Measurements from ENCODE around the gene ZBTB8OS.
A peak's percentile ranks its signal among the peaks of the same experiment; 100 is the strongest.
"Not testable (repeated sequence)": the region's sequence is repeated elsewhere in the genome, so short reads cannot be mapped to it uniquely, and the experiment has no call there.

ZBTB8OS gene

GRCh38 chr1:32668716-32669115 lies 18.4 kb upstream of the ZBTB8OS start:
- H3K9me3 Mint-ChIP-seq; H3K4me3 Mint-ChIP-seq; H3K27me3 Mint-ChIP-seq (ENCODE audit: low read depth); H3K27ac Mint-ChIP-seq: not testable (repeated sequence)
- peaks cover 51% of the 10 kb centered on the region for H3K36me3 Mint-ChIP-seq (ENCODE audit: low read depth)
- peaks cover 14% of the 10 kb centered on the region for H3K4me1 Mint-ChIP-seq (ENCODE audit: low read depth)

- no peaks in the 10 kb centered on the region for H3K27me3 Mint-ChIP-seq (ENCODE audit: low read depth)
- no peaks in the 10 kb centered on the region for H3K9me3 Mint-ChIP-seq
- H3K4me3 Mint-ChIP-seq, result no peak overlapping the region
- peaks cover 42% of the 10 kb centered on the region for H3K36me3 Mint-ChIP-seq (ENCODE audit: low read depth)
- H3K4me1 Mint-ChIP-seq (ENCODE audit: low read depth), result peaks cover 11% of the 10 kb centered on the region
- no peak overlapping the region for H3K27ac Mint-ChIP-seq
Observed at GRCh38 chr1:32666901-32667566, 16.7 kb upstream of the ZBTB8OS start.

- no peaks in the 10 kb centered on the region for H3K27me3 Mint-ChIP-seq (ENCODE audit: low read depth)
- H3K4me3 Mint-ChIP-seq, result no peak overlapping the region
- H3K4me1 Mint-ChIP-seq (ENCODE audit: low read depth), result peaks cover 11% of the 10 kb centered on the region
- H3K27ac Mint-ChIP-seq, result no peak overlapping the region
- H3K36me3 Mint-ChIP-seq (ENCODE audit: low read depth), result peaks cover 46% of the 10 kb centered on the region
- H3K9me3 Mint-ChIP-seq, result no peaks in the 10 kb centered on the region
Observed at GRCh38 chr1:32665915-32666314, 15.6 kb upstream of the ZBTB8OS start.

GRCh38 chr1:32659581-32659980 lies 9.2 kb upstream of the ZBTB8OS start:
- Mint-ChIP-seq H3K27me3 (ENCODE audit: low read depth) (no peaks in the 10 kb centered on the region), H3K4me3 (no peak overlapping the region), H3K4me1 (ENCODE audit: low read depth) (peaks cover 27% of the 10 kb centered on the region), H3K9me3 (no peaks in the 10 kb centered on the region), H3K36me3 (ENCODE audit: low read depth) (peaks cover 56% of the 10 kb centered on the region), H3K27ac (no peak overlapping the region)

GRCh38 chr1:32652244-32652962 lies 2.1 kb upstream of the ZBTB8OS start:
- peaks cover 48% of the 10 kb centered on the region for H3K36me3 Mint-ChIP-seq (ENCODE audit: low read depth)
- peak overlapping the region; percentile 98 for H3K27ac Mint-ChIP-seq
- H3K27me3 Mint-ChIP-seq (ENCODE audit: low read depth), result no peaks in the 10 kb centered on the region
- peaks cover 47% of the 10 kb centered on the region for H3K4me1 Mint-ChIP-seq (ENCODE audit: low read depth)
- no peaks in the 10 kb centered on the region for H3K9me3 Mint-ChIP-seq
- H3K4me3 Mint-ChIP-seq, result peak overlapping the region; percentile 90

GRCh38 chr1:32651461-32652073 lies 1.2 kb upstream of the ZBTB8OS start:
- Mint-ChIP-seq H3K4me1 (ENCODE audit: low read depth) (peaks cover 44% of the 10 kb centered on the region), H3K36me3 (ENCODE audit: low read depth) (peaks cover 44% of the 10 kb centered on the region), H3K27me3 (ENCODE audit: low read depth) (no peaks in the 10 kb centered on the region), H3K4me3 (peak overlapping the region; percentile 90), H3K27ac (peak overlapping the region; percentile 98), H3K9me3 (no peaks in the 10 kb centered on the region)

- Mint-ChIP-seq H3K4me3 (peak within 1 kb of the TSS; percentile 90), H3K36me3 (ENCODE audit: low read depth) (peaks cover 42% of the 10 kb centered on the region), H3K27ac (peak within 1 kb of the TSS; percentile 98), H3K27me3 (ENCODE audit: low read depth) (no peaks in the 10 kb centered on the region), H3K4me1 (ENCODE audit: low read depth) (peaks cover 43% of the 10 kb centered on the region), H3K9me3 (no peaks in the 10 kb centered on the region)
Observed at GRCh38 chr1:32650752-32651460, 556 bp upstream of the ZBTB8OS start, which contains the start of gene RBBP4. TSS of gene RBBP4 (plus strand) at chr1:32651208. CDS start at chr1:32651307, 99 bp downstream.

- Mint-ChIP-seq H3K4me3 (peak overlapping the region; percentile 68), H3K4me1 (ENCODE audit: low read depth) (peaks cover 22% of the 10 kb centered on the region), H3K9me3 (no peaks in the 10 kb centered on the region), H3K27ac (peak overlapping the region; percentile 28), H3K27me3 (ENCODE audit: low read depth) (no peaks in the 10 kb centered on the region), H3K36me3 (ENCODE audit: low read depth) (peaks cover 19% of the 10 kb centered on the region)
Observed at GRCh38 chr1:32647308-32648134, 2.8 kb downstream of the ZBTB8OS start.

GRCh38 chr1:32644426-32644825 lies 5.9 kb downstream of the ZBTB8OS start:
- no peaks in the 10 kb centered on the region for H3K27me3 Mint-ChIP-seq (ENCODE audit: low read depth)
- H3K27ac Mint-ChIP-seq, result no peak overlapping the region
- no peak overlapping the region for H3K4me3 Mint-ChIP-seq
- H3K36me3 Mint-ChIP-seq (ENCODE audit: low read depth), result peaks cover 7% of the 10 kb centered on the region
- peaks cover 14% of the 10 kb centered on the region for H3K4me1 Mint-ChIP-seq (ENCODE audit: low read depth)
- no peaks in the 10 kb centered on the region for H3K9me3 Mint-ChIP-seq

- H3K27me3 Mint-ChIP-seq (ENCODE audit: low read depth); H3K4me1 Mint-ChIP-seq (ENCODE audit: low read depth); H3K36me3 Mint-ChIP-seq (ENCODE audit: low read depth); H3K4me3 Mint-ChIP-seq; H3K9me3 Mint-ChIP-seq; H3K27ac Mint-ChIP-seq: not testable (repeated sequence)
Observed at GRCh38 chr1:32642292-32642827, 8.0 kb downstream of the ZBTB8OS start.

GRCh38 chr1:32639489-32640075 lies 10.8 kb downstream of the ZBTB8OS start:
- Mint-ChIP-seq H3K4me3 (no peak overlapping the region), H3K36me3 (ENCODE audit: low read depth) (peaks cover 12% of the 10 kb centered on the region), H3K4me1 (ENCODE audit: low read depth) (peaks cover 6% of the 10 kb centered on the region), H3K27me3 (ENCODE audit: low read depth) (no peaks in the 10 kb centered on the region), H3K9me3 (no peaks in the 10 kb centered on the region), H3K27ac (no peak overlapping the region)

GRCh38 chr1:32636914-32637645 lies 13.3 kb downstream of the ZBTB8OS start:
- H3K27ac Mint-ChIP-seq, result no peak overlapping the region
- no peaks in the 10 kb centered on the region for H3K9me3 Mint-ChIP-seq
- no peak overlapping the region for H3K4me3 Mint-ChIP-seq
- no peaks in the 10 kb centered on the region for H3K27me3 Mint-ChIP-seq (ENCODE audit: low read depth)
- H3K36me3 Mint-ChIP-seq (ENCODE audit: low read depth), result peaks cover 29% of the 10 kb centered on the region
- H3K4me1 Mint-ChIP-seq (ENCODE audit: low read depth), result peaks cover 8% of the 10 kb centered on the region

All from T-helper 1 cell treated with Interleukin-12 subunit alpha and Interleukin-12 subunit beta and Interleukin-4 antibody, amounts not matched to agents 30 μg/mL and 1 μg/mL, for 36 hours (primary cell).